ENCODE data around the gene HIC1. TPM values are rescaled to one million over a fixed set of nuclear protein-coding genes. Genes with fewer than 3 reads are reported as not detected.

HIC1 gene
- polyA plus RNA-seq, 3 donors = 12.9 to 31.1 (median 24.1) TPM

DNA sequence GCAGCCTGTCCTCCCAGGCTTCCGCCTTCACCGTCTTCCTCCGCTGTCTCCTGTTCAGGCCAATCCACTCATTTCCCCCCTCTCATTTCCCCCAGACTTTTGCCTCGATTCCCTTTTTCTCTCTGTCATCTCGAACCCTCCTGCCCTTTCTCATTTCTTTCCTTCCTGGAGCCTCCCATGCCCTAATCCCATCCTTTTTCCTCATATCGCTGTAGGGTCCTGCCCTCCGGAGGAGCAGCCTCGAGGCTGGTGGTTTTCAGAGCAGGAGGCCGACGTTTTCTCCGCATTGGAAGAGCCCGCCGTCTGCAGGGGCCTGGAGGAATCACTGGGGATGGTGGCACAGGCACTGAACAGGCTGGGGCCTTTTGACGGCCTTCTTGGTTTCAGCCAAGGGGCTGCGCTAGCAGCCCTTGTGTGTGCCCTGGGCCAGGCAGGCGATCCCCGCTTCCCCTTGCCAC is 12.5 kb upstream of the HIC1 start:
- no peak for DNase-seq

DNA sequence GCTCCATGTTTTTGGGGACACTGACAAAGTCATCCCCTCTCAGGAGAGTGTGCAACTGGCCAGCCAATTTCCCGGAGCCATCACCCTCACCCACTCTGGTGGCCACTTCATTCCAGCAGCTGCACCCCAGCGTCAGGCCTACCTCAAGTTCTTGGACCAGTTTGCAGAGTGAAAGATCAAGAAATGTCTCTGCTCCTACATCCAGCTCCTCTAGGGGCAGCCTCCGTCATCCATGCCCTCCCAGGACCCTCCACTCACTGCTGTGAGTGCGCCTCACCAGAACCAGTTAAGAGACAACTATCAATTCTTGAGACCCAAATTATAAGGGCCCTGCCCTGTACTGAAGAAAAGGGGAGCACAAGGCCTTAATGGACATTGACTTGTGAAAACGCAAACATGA is 12.0 kb upstream of the HIC1 start:
- no peak for DNase-seq

DNA sequence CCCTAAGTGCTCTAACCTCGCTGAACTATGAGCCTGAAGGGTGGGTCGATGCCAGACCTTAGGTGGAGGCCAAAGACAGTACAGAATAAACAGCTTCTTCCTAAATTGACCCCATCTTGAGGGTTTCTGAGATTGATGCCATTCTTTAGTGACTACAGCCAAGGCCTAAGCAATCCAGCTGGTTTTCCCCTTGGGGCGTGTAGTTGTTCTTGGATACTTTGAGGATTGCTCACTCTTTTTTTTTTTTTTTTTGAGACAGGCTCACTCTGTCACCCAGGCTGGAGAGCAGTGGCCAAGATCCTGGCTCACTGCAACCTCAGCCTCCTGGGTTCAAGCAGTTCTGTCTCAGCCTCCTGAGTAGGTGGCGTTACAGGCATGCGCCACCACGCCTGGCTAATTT is 11.1 kb upstream of the HIC1 start:
- DNase-seq = no peak

DNA sequence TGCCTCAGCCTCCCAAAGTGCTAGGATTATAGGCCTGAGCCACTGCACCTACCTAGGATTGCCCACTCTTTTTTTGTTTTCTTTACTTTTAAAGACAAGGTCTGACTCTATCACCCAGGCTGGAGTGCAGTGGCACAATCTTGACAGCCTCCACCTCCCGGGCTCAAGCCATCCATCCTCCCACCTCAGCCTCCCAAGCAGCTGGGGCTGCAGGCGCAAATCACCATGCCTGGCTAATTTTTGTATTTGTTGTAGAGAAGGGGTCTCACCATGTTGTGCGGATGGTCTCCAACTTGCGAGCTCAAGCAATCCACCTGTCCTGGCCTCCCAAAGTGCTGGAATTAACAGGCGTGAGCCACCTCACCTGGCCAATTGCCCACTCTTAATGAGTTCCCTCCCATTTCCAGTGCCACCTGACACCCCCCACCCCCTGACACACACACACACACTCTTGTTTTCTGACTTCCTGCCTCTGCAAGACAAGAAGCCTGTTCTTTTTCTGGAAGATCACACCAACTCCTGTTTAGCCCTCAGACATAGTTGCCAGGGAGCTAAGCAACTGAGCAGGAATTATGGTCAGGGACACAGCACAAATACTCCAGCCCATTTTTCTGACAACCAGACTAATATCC is 10.5 kb upstream of the HIC1 start:
- no peak for DNase-seq

DNA sequence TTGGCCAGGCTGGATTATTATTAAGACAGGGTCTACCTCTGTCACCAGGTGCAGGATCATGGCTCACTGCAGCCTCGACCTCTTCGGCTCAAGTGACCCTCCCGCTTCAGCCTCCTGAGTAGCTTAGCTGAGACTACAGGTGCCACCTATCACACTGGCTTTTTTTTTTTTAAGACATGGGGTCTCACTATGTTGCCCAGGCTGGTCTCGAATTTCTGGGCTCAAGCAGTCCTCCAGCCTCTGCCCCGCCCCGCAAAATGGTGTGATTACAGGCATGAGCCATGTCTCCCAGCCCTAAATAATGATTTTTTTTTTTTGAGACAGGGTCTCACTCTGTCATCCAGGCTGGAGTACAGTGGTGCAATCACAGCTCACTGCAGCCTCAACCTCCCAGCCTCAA is 7.3 kb upstream of the HIC1 start:
- no peak for DNase-seq

DNA sequence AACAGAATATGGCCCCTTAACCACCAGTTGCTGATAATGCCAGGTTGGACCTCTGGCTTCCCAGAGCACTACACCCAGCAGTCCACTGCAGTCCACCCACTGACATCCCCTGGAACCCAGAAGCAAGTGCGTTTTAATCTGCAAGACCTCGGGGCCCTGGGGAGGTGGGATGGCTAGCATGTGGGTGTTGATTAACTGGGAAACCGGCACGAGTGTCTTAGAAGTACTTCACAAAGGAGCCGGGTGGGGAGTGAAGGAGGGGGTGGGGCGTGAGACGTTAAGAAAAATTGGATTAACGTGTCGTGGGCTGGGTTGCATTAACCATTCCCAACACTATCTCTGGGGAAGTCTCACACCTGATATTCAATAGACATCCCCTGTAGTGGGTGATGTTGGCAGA is 6.1 kb upstream of the HIC1 start:
- no peak for DNase-seq

DNA sequence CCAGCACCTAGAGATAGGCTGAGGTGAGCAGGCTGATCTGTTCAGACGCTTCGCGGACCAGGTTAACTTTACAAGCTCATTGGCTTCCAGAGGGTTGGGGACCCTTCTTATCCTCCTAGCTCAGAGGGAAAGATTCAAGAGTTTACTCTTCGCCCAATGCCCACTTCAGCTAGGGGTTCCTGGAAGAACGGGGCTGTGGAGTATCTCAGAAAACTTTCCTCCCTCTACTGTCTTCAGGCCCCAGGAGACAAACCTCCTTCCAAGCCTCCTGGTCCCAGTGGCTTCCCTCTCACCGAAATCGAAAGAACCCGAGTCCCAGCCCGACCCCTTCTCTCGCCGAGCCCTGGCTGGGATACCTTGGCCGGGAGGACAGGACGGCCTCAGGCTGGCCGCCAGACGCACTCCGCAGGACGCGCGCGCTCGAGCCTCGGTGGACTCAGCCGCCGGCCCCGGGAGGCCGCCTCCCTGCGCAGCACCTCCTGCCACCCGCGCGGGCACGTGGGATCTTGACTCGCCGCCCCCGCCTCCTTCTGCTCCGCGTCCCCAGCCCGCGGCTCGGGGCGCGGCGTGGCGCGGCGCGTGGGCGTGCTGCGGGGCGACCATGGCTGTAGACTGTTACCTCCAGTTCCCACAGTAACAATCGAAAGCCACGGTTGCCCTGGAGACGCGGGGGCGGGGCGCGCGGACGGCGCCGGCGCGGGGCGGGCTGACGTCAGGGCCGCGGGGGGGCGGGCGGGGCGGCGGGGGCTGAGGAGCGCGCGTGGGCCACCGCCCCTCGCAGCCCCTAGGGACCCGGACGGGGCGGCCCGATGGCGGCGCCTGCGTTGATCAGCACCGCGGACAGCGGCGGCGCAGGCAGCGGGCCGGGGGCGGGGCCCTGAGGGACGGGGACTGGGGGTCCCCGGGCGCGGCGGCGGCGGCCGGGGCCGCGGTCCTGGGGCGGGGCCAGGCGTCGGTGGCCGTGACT is 5.3 kb upstream of the HIC1 start:
- DNase-seq = peak; percentile 81

DNA sequence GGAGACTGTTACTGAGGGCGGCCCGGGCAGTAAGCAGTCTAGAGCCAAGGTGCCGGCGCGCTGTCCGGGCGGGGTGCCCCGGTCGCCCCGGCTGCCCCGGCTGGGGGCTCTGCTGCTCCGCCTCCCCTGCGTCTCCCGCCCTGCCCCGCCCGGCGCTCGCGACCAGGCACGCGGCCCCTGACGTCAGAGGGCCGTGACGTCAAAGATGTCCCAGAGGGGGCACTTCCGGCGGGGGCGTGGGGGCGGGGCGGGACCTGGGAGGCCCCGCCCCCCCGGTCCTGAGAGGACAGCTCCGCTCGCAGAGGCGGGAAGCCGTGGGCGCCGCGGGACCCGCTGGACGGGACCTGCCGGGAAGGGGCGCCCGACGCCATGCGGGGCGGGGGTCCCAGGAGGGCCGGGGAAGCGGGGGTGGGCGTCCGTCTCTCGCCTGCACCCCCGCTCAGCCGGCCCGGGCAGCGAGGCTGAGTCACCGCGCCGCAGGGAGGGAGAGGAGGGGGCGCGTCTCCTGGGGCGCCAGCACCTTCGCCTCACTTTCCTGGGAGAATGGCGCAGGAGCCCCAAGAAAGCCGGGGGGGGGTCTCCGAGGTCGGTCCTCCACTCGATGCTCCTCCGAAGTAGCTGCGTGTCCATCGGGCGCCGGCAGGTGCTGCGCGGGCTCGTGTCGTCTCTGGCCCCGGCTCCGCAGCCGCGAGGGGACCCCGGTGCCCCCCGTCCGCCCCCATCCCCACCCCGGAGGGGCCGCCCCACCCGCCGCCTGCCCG is 4.4 kb upstream of the HIC1 start:
- no peak for DNase-seq

DNA sequence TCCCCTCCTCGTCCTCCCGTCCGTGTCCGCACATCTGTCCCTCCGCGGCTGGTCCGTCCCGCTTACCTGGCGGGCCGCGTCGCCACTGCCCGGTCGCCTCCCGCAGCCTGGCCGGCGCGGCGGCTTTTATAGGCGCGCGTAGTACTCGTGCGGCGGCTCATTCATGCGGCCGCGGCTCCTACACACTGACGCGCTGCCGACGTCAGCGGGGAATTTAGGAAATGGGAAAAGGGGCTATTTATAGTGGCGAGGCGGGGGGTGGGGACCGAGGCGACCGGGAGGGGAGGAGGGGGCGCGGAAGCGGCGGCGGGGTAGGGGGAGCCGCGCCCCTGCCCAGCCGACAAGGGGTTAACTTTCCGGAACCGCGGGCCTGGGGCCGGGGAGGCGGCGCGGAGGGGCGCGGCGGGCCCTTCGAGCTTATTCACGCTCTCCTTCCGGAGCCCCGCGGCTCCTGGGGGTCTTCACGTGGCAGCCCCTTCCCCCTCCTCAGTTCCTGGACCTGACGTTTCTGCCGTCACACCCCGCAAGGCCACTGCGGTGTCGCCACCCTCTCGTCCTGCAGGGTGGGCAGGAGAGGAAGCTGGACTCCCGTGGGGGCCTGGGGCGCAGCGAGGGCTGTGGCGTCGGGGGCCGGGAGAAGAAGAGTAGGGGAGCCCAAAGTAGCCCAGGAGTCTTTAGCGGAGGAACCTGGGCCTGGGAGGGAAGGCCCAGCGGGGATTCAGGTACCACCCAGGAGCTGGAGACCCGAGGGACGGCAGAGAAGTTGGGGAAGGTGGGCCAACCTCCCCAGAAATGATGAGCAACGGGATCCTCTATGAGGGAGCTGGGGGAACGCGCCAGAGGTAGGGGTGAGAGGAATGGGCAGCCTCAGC is 3.6 kb upstream of the HIC1 start:
- no peak for DNase-seq

DNA sequence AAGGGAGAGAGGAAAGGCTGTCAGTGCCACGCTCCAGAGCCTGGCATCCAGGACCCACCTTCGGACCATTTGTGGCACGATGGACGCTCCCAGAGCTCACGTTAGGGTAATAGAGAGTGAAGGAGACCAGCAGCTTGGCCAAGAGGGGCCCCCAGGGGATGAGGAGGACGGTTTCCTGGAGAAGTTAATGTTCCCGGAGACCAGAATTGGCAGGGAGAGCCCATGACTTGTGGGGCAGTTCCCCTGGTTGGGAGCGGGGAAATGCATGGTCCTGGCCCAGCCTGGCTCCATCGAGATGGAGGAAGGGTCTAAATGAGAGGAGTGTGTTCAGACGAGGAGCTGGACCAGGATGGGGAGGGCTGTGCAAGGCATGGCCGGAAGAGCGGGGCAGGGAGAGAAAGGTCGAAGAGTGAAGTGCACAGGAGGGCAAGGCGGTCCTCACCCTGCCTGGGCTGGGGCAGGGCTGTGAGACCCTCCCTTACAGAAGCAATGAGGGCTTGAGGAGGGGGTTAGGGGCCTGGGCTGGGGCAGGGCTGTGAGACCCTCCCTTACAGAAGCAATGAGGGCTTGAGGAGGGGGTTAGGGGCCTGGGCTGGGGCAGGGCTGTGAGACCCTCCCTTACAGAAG is 2.9 kb upstream of the HIC1 start:
- no peak for DNase-seq

DNA sequence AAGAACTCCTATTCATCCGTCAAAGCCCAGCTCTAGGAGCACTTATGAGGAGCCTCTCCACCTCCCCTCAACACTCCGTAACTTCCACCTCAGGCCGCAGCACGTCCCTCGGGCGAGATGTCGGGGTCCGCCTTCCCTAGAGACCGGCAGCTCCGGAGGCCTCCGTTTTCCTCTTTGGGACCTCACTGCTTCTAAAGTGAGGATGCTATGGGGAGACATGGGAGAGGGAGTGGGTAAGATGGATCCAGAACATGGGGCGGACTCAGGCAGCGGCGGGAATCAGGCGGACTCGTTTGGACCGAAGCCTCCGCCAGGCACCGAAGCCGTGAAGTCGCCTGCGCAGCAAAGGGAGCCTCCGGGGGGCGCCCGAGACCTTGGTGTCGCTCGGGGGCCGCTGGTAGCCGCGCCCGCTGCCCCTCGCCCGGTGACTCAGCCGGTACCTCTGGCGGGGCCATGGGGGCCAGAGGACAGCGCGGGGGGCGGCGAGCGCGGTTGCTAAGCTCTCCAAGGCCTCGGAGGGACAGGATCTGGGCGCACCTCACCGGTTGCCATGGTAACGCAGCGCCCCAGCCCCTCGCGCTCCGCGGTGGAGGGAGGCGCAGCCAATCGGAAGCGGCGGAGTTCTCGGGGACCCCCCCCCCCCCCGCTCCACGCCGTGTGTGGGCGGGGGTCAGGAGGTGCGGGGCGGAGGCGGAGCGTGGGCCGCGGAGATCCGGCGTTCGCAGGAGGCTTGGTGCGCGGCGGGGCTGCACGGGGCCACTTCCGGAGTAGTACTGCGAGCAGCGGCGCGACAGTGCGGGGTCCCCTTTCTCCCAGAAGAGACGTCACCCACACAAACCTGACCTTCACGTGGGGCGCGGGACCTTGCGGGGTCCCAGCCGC is 1.3 kb upstream of the HIC1 start:
- no peak for DNase-seq

DNA sequence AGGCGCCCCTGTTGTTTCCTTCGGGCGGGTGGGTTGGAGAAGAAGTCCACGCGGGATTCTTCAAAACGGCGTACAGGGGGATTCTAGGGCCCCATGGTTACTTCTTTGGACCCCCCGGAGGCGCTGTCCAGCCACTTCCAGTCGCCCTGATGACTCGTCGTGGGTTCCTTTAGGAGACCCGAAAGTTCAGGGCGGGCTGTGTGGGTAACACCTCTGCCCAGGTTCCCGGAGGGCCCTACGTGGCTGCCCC is 716 bp upstream of the HIC1 start:
- DNase-seq = no peak

DNA sequence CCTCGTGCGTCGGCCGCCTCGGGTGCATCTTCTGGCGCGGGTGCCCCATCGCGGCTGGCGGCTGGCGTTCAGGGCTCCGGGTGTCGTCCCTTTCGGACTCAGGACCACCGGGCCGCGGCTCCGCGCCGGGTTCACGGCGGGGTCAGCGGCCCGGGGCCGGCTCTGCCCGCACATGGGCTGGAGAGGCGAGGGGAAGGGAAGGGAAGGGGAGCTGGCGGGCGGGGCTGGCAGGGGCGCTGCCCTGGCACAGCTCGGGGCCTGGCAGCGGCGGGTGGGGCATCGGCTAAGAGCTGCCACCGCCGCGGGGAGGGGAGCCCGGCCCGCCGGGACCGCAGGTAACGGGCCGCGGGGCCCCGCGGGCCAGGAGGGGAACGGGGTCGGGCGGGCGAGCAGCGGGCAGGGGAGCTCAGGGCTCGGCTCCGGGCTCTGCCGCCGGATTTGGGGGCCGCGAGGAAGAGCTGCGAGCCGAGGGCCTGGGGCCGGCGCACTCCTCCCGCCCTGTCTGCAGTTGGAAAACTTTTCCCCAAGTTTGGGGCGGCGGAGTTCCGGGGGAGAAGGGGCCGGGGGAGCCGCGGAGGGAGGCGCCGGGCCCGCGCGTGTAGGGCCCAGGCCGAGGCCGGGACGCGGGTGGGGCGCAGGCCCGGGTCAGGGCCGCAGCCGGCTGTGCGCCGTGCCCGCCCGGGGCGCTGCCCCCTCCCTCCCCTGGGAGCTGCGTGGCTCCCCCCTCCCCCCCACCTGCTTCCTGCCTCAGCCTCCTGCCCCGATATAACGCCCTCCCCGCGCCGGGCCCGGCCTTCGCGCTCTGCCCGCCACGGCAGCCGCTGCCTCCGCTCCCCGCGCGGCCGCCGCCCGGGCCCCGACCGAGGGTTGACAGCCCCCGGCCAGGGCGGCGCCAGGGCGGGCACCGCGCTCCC is 646 bp downstream of the HIC1 start:
- DNase-seq = no peak

DNA sequence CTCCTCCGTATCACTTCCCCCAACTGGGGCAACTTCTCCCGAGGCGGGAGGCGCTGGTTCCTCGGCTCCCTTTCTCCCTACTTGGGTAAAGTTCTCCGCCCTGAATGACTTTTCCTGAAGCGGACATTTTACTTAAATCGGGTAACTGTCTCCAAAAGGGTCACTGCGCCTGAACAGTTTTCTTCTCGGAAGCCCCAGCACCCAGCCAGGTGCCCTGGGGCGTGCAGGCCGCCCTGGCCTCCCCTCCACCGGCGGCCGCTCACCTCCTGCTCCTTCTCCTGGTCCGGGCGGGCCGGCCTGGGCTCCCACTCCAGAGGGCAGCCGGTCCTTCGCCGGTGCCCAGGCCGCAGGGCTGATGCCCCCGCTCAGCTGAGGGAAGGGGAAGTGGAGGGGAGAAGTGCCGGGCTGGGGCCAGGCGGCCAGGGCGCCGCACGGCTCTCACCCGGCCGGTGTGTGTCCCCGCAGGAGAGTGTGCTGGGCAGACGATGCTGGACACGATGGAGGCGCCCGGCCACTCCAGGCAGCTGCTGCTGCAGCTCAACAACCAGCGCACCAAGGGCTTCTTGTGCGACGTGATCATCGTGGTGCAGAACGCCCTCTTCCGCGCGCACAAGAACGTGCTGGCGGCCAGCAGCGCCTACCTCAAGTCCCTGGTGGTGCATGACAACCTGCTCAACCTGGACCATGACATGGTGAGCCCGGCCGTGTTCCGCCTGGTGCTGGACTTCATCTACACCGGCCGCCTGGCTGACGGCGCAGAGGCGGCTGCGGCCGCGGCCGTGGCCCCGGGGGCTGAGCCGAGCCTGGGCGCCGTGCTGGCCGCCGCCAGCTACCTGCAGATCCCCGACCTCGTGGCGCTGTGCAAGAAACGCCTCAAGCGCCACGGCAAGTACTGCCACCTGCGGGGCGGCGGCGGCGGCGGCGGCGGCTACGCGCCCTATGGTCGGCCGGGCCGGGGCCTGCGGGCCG is 1.6 kb downstream of the HIC1 start:
- DNase-seq = no peak

DNA sequence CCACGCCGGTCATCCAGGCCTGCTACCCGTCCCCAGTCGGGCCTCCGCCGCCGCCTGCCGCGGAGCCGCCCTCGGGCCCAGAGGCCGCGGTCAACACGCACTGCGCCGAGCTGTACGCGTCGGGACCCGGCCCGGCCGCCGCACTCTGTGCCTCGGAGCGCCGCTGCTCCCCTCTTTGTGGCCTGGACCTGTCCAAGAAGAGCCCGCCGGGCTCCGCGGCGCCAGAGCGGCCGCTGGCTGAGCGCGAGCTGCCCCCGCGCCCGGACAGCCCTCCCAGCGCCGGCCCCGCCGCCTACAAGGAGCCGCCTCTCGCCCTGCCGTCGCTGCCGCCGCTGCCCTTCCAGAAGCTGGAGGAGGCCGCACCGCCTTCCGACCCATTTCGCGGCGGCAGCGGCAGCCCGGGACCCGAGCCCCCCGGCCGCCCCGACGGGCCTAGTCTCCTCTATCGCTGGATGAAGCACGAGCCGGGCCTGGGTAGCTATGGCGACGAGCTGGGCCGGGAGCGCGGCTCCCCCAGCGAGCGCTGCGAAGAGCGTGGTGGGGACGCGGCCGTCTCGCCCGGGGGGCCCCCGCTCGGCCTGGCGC is 2.4 kb downstream of the HIC1 start:
- no peak for DNase-seq

DNA sequence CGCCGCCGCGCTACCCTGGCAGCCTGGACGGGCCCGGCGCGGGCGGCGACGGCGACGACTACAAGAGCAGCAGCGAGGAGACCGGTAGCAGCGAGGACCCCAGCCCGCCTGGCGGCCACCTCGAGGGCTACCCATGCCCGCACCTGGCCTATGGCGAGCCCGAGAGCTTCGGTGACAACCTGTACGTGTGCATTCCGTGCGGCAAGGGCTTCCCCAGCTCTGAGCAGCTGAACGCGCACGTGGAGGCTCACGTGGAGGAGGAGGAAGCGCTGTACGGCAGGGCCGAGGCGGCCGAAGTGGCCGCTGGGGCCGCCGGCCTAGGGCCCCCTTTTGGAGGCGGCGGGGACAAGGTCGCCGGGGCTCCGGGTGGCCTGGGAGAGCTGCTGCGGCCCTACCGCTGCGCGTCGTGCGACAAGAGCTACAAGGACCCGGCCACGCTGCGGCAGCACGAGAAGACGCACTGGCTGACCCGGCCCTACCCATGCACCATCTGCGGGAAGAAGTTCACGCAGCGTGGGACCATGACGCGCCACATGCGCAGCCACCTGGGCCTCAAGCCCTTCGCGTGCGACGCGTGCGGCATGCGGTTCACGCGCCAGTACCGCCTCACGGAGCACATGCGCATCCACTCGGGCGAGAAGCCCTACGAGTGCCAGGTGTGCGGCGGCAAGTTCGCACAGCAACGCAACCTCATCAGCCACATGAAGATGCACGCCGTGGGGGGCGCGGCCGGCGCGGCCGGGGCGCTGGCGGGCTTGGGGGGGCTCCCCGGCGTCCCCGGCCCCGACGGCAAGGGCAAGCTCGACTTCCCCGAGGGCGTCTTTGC is 3.1 kb downstream of the HIC1 start:
- no peak for DNase-seq
